Mucosa of stomach (tissue), 1 donor: ENCODE data around the gene CNNM2.

Source experiments
- H3K27me3 ChIP-seq: one replicate; pipeline ENCODE4 v1.7.0; 2013; ENCODE audit warnings: mild to moderate bottlenecking, low read length; ENCODE audit not compliant: control insufficient read depth, insufficient read depth
- H3K36me3 ChIP-seq: one replicate; pipeline ENCODE4 v1.7.0; 2013; ENCODE audit warnings: low read length; ENCODE audit not compliant: control insufficient read depth, insufficient read depth
- H3K4me1 ChIP-seq: one replicate; pipeline ENCODE4 v1.7.0; 2013; ENCODE audit warnings: mild to moderate bottlenecking, low read length; ENCODE audit not compliant: control insufficient read depth, insufficient read depth
- H3K4me3 ChIP-seq: one replicate; pipeline ENCODE4 v1.7.0; 2013; ENCODE audit warnings: low read length
- H3K9ac ChIP-seq: one replicate; pipeline ENCODE4 v1.7.0; 2013; ENCODE audit warnings: mild to moderate bottlenecking, low read length, moderate library complexity
- H3K9me3 ChIP-seq: one replicate; pipeline ENCODE4 v1.7.0; 2013; ENCODE audit warnings: mild to moderate bottlenecking, low read length, moderate library complexity; ENCODE audit not compliant: control insufficient read depth
- donor health status: Pancreatic carcinoma.

Gene CNNM2

GRCh38 chr10:102930720-102931119 is 12.6 kb downstream of the CNNM2 start:
- H3K4me1 ChIP-seq: no peaks in the 10 kb centered on the region

DNA sequence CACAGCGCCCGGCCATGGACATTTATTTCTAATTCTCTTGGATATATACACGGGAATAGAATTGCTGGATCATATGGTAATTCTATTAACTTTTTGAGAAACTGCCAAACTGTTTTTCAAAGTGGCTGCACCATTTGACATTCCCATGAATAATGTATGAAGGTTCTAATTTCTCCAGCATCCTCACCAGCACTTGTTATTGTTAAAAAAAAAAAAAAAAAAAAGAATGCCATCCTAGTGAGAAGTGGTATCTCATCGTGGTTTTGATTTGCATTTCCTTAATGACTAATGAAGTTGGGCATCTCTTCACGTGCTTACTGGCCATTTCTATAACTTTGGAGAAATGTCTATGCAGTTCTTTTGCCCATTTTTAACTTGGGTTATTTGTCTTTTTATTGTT is 13.5 kb downstream of the CNNM2 start:
- Histone ChIP-seq H3K4me3 (no peak overlapping the region), H3K9me3 (no peaks in the 10 kb centered on the region), H3K36me3 (no peaks in the 10 kb centered on the region), H3K4me1 (no peaks in the 10 kb centered on the region), H3K9ac (no peak overlapping the region), H3K27me3 (no peaks in the 10 kb centered on the region)

More at GRCh38 chr10:102930720-102931119, 12.6 kb downstream of the CNNM2 start:
- no peaks in the 10 kb centered on the region for H3K27me3 ChIP-seq
- H3K9me3 ChIP-seq: no peaks in the 10 kb centered on the region
- H3K36me3 ChIP-seq: no peaks in the 10 kb centered on the region
- H3K9ac ChIP-seq: no peak overlapping the region
- no peak overlapping the region for H3K4me3 ChIP-seq

GRCh38 chr10:102935505-102935904 is 17.4 kb downstream of the CNNM2 start:
- no peak overlapping the region for H3K4me3 ChIP-seq
- H3K9me3 ChIP-seq: no peaks in the 10 kb centered on the region
- H3K9ac ChIP-seq: no peak overlapping the region
- H3K27me3 ChIP-seq: no peaks in the 10 kb centered on the region
- no peaks in the 10 kb centered on the region for H3K36me3 ChIP-seq
- no peaks in the 10 kb centered on the region for H3K4me1 ChIP-seq

GRCh38 chr10:102935939-102936605 is 18.0 kb downstream of the CNNM2 start:
- no peaks in the 10 kb centered on the region for H3K9me3 ChIP-seq
- no peaks in the 10 kb centered on the region for H3K27me3 ChIP-seq
- no peaks in the 10 kb centered on the region for H3K36me3 ChIP-seq
- H3K4me1 ChIP-seq: no peaks in the 10 kb centered on the region
- H3K4me3 ChIP-seq: no peak overlapping the region
- H3K9ac ChIP-seq: no peak overlapping the region

DNA sequence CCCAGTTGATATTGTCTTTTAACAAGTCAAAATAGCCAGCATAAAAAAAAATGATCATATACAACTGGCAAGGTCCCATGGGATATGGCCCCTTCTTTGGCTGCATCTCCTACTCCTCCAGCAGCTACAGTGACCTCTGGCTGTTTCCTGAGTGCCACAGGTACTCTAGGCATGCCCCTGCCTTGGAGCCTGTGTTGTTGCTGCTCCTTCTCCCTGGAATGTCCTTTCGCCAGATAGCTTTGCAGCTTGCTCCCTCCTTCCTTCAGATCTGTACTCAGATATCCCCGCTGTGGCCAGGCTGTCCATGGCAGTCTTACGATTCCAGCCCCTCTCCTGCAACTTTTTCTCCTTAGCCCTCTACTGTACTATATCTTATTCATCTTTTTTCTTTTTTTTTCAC is 23.3 kb downstream of the CNNM2 start:
- H3K4me1 ChIP-seq: no peaks in the 10 kb centered on the region
- no peak overlapping the region for H3K4me3 ChIP-seq
- no peaks in the 10 kb centered on the region for H3K9me3 ChIP-seq
- no peaks in the 10 kb centered on the region for H3K36me3 ChIP-seq
- no peak overlapping the region for H3K9ac ChIP-seq
- no peaks in the 10 kb centered on the region for H3K27me3 ChIP-seq

DNA sequence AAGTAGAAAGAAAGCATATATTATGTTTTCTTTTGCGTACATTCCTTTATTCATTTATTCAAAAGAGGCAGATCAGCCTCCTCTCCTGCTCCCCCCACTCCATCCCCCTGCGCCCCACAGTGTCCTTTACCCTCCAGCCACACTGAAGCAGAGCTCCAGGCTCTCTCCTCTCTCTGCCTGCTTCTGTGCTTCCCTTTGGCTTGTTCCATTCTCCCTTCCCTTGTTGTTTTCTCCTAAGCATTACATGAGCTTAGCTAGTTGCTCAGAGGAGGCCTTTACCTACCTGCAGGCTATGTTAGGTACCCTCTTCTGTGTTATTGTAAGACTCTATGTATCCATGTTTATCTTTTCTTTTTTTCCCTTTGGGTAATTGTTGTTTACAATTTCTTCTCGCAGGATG is 27.4 kb downstream of the CNNM2 start:
- Histone ChIP-seq H3K4me1 (no peaks in the 10 kb centered on the region), H3K36me3 (no peaks in the 10 kb centered on the region), H3K4me3 (no peak overlapping the region), H3K9ac (no peak overlapping the region), H3K27me3 (no peaks in the 10 kb centered on the region), H3K9me3 (no peaks in the 10 kb centered on the region)

- Histone ChIP-seq H3K27me3 (no peaks in the 10 kb centered on the region), H3K9me3 (no peaks in the 10 kb centered on the region), H3K4me1 (no peaks in the 10 kb centered on the region), H3K9ac (no peak overlapping the region), H3K4me3 (no peak overlapping the region), H3K36me3 (no peaks in the 10 kb centered on the region)
Measured at GRCh38 chr10:102945962-102946361, 27.9 kb downstream of the CNNM2 start.

- Histone ChIP-seq H3K9me3 (no peaks in the 10 kb centered on the region), H3K9ac (no peak overlapping the region), H3K4me3 (no peak overlapping the region), H3K27me3 (no peaks in the 10 kb centered on the region), H3K36me3 (no peaks in the 10 kb centered on the region), H3K4me1 (no peaks in the 10 kb centered on the region)
Measured at GRCh38 chr10:102946992-102947391, 28.9 kb downstream of the CNNM2 start.

DNA sequence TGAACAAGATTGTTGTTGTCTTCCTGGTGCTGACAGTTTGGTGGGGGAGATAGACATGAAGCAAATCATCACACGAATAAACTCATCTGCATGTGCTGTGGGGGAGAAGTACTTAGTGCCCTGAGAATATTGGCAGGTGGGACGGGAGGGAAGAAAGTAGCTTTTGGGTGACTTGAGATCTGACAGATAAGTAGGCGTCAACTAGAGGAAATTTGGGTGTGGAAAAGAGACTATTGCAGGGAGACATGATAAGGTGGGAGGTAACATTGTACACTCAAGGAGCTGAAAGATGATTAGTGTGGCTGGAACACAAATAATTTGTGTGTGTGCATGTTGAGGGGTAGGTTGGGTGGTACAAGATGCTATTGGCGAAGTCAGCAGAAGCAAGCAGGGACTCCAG is 30.1 kb downstream of the CNNM2 start:
- H3K4me1 ChIP-seq: no peaks in the 10 kb centered on the region
- no peak overlapping the region for H3K9ac ChIP-seq
- H3K4me3 ChIP-seq: no peak overlapping the region
- no peaks in the 10 kb centered on the region for H3K9me3 ChIP-seq
- no peaks in the 10 kb centered on the region for H3K36me3 ChIP-seq
- H3K27me3 ChIP-seq: no peaks in the 10 kb centered on the region

- no peak overlapping the region for H3K9ac ChIP-seq
- H3K4me3 ChIP-seq: no peak overlapping the region
- no peaks in the 10 kb centered on the region for H3K36me3 ChIP-seq
- no peaks in the 10 kb centered on the region for H3K4me1 ChIP-seq
- no peaks in the 10 kb centered on the region for H3K27me3 ChIP-seq
- no peaks in the 10 kb centered on the region for H3K9me3 ChIP-seq
Measured at GRCh38 chr10:102948786-102949185, 30.7 kb downstream of the CNNM2 start.

DNA sequence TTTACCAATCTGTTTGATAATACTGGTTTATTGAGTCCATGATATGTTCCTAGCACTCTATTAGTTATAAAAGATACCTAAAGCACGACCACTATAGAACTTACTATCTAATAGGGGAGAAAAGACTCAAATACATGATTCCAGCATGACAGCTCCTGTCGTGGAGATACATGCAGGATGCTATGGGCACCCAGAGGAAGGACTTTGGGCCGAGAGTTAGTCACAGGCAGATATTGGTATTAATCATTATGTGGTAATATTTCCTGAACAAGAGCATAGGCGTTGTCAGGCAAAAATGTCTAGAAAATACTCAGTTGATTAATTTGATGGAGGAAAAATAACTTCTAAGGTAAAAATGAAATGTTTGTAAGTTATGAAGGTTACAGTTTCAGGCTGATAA is 31.8 kb downstream of the CNNM2 start:
- no peaks in the 10 kb centered on the region for H3K9me3 ChIP-seq
- H3K4me1 ChIP-seq: no peaks in the 10 kb centered on the region
- no peak overlapping the region for H3K4me3 ChIP-seq
- no peak overlapping the region for H3K9ac ChIP-seq
- H3K36me3 ChIP-seq: no peaks in the 10 kb centered on the region
- H3K27me3 ChIP-seq: no peaks in the 10 kb centered on the region

DNA sequence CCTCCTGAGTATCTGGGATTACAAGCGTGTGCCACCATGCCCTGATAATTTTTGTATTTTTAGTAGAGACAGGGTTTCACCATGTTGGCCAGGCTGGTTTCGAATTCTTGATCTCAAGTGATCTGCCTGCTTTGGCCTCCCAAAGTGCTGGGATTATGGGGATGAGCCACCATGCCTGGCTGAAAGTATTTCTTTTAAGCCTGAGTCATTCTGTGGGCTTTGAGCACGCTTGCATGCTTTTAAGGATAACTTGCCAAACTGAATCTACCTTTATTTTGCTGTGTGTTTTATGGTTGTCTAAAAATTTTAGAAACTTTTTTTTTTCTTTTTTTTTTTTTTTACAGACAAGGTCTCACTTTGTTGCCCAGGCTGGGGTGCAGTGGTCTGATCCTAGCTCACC is 33.2 kb downstream of the CNNM2 start:
- no peaks in the 10 kb centered on the region for H3K9me3 ChIP-seq
- H3K4me3 ChIP-seq: no peak overlapping the region
- H3K27me3 ChIP-seq: no peaks in the 10 kb centered on the region
- H3K4me1 ChIP-seq: no peaks in the 10 kb centered on the region
- H3K36me3 ChIP-seq: no peaks in the 10 kb centered on the region
- H3K9ac ChIP-seq: no peak overlapping the region

DNA sequence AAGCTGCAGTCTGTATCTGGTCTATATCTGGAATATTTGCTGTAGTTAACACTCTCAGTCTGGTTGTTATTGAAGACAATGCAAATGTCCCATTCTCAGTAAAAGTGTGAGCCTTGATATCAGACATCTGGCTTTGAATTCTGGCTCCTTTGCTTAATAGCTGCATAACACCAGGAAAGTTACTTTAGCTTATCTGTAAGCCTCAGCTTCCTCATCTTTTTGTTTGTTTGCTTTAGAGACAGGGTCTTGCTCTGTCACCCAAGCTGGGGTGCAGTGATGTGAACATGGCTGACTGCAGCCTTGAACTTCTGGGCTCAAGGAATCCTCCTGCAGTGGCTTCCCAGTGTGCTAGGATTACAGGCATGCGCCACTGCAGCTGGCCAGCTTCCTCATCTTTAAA is 41.3 kb downstream of the CNNM2 start:
- H3K9ac ChIP-seq: no peak overlapping the region
- H3K4me1 ChIP-seq: no peaks in the 10 kb centered on the region
- no peaks in the 10 kb centered on the region for H3K27me3 ChIP-seq
- no peak overlapping the region for H3K4me3 ChIP-seq
- no peaks in the 10 kb centered on the region for H3K9me3 ChIP-seq
- no peaks in the 10 kb centered on the region for H3K36me3 ChIP-seq
